NCI-H2227 treated with DMSO at 0.1 percent for 48 hours (cell line): ENCODE data around the gene OTX2.

Experiments used
- DNase-seq: peaks from one replicate; lab custom pipeline; 2025; lab: John Stamatoyannopoulos, UW

The OTX2 gene

DNA sequence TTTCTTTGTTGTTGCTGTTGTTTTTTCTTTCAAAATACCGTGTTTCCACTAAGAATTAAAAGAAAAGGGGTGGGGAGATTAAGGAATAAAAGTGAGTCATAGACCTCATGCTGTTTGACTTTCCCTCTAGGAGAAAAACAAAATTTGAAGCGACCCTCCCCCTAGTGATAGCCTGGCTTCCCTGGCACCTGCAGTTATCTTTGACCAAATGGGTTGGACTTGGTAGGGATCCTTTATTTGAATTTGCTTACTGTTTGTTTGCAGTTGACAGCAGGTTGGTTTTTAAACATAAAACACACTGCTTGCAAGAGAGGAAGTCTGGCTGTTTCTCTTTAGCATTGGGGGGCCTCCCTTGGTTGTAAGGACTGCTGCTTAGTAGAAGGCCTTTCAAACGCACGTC, 14.0 kb downstream of the OTX2 start:
- DNase-seq: no peak

GRCh38 chr14:56795284-56795622, 15.0 kb downstream of the OTX2 start:
- DNase-seq: no peak

- no peak for DNase-seq
These were observed 15.6 kb downstream of the OTX2 start for GRCh38 chr14:56794557-56795283.

DNA sequence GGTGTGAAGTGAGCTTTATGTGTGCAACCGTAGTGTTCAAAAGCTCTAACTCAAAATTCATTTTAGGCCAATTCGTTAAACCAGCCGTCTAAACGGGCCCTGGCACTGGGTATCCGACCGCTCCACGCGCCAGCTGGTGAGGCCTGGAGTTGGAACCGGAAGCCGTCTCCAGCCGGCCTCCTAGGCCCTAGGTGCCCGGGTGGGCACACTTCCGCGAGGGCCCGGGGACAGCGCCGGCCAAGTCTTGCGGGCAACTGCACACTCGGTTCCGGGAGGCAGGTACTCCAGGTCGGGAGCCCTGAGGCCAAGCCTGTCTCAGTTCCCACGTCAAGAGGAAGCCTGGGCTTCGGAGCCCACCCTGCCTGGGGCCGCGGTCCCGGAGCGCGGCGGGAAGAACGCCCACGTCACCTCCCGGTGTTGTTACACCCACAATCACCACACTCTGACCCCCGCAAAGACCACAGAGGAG, 16.2 kb downstream of the OTX2 start:
- no peak for DNase-seq

DNA sequence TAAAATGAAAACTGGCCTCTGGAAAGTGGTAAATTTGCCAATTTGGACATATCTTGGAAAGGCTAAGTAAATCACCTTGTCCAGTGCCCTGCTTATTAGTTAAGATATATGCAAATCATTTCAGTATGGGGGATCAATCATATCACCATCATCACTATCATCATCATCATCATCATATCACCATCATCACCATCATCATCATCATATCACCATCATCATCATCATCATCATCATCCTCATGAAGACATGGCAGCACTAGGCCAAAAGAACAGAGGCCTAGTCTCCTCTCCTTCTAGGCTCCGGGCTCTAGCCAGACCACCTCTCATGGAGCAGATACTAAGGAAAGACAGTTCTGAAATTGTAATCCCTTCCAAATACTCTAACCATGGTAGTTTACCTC, 20.3 kb downstream of the OTX2 start:
- DNase-seq: no peak

DNA sequence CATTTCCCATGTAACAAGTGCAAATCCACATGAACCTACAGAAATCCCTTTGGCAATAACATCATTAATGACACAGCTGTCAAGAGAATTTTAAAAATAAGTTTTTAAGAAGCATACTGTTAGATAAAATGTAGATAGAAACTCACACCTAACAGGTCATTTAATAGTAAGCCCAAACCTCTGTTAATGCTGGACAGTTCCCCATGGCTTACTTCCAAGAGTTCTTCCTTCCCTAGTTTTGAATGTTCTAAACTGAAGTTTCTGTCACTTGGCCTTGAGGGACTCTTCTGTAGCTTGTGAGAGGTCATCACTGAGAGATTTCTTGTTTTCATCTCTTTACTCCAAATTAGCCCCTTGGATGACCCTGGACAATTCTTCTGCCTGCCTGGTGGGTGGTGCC, 22.7 kb downstream of the OTX2 start:
- DNase-seq: no peak

DNA sequence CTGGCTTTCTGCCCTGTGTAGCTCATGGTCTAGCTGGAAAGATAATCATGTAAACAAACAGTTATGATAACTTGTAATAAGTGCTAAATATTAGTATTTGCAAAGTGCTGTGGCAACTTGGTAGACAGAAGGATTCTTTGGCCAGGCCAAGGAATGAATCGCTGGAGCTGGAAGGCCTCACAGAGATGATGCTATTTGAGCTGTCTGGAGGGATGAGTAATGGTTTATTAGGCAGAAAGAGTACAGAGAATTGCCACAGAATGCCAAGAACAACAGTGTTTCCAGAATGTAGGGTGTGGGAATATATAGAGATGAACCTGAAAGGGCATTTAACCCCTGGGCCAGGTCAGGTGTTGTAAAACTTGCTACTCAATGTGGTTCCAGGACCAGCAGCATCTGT, 27.6 kb downstream of the OTX2 start:
- DNase-seq: no peak

DNA sequence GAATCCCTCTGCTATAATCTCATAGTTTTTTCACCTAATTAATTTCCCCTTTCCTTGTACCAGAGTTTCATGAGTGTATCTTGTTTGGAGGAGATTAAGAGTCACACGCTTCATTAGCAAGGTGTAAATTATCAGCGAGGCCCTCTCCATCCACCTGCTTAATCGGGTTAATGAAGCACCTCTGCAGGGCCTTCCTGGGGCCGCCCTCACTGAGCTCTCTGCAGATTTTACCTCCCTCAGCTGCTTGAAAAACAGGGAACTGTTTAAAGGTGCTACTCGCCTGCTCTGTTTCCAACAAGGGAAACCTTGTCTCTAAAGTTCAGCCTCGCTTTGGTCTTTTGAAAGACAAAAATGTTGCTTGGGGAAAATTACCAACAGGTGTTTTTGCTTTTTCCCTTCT, 35.8 kb downstream of the OTX2 start:
- no peak for DNase-seq

DNA sequence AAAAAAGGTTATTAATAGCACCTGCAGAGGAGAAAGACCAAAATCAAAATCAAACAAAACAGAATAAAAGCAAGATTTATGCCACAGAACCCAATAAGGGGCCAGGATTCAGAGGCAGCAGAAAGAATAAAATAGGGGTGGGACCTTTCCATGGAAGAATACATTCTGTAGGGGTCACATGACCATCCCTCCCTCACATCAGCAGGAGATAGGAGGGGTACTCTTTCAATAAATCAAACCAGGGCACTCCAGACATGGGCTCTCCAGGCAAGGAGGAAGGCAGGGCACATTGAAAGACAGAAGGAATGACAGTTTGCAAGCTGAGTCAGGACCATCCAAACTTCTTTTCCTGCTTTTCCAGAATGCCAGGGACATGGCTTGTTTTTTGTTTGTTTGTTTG, 39.8 kb downstream of the OTX2 start:
- no peak for DNase-seq

DNA sequence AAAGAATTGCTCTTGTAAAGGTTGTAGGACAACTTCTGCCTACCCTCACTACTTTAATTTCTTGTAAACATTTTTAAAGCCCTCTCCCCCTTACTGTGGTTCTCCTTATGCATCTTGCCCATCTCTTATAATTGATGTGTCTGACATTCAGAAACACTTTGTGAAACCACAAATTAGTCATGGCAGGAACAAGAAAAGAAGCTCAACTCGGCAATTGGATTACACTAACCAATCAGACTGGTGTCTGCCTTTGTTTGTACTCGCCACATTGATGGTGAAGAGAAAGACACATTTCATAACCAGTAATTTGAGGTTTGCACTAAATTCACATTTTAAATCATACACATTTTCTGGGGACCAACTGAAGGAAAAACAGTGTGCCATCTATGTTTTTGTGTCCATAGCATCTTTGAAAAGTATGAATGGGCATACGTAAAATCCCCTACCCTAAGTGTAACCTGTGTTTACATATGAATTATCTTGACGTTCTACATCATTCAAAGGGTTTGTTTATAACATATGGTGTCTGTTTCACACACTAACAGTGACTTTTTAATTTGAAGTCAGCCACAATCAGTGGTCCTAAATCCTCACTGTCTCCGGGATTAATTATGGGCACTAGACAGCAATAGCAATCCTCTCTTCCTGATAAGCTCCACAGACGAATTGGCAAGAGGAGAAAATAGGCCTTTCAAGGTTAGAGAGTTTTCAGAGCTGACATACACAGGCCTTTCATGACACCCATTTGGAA, 49.9 kb downstream of the OTX2 start:
- DNase-seq: peak; percentile 79

GRCh38 chr14:56759633-56760032, 50.6 kb downstream of the OTX2 start:
- no peak for DNase-seq

DNA sequence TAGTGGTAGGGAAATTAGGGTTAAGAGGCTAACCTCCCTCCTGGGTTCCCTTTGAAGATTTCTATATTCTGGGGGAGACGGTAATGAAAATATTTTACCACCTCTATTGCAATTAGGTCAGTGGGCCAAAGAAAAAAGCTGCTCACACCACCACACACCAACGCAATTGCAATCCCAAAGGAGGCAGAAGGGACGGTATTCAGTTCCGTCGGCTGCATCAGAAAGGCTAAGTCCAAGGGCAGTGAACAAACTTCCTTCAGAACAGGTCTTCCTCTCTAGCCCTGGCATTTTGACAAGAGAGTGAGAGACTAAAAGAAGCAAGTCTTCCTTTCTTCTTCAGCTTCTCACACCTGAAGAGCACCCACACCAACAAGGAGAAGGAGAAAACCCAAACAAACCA, 51.2 kb downstream of the OTX2 start:
- DNase-seq: peak; percentile 61

DNA sequence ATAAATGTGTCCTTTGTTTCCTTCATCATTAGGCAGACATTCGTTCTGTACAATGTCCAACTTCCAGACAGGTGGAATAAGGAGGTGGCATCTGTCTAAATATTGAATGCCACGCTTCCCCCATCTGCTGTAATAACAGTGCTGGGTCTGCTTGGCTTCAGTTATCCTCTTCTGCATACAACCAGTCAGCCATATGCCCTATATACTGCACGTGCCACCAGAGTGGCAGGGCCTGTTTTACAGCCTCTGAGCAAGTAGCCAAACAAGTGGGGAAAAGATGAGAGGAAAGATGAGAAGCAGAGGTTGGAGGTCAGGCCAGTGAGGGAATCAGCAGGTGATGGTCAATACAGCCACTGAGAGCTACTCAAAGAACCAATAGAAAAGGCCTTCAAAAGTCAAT, 55.4 kb downstream of the OTX2 start:
- no peak for DNase-seq

- DNase-seq: no peak
These were observed 56.9 kb downstream of the OTX2 start for GRCh38 chr14:56753396-56753795.

GRCh38 chr14:56752428-56752827, 57.9 kb downstream of the OTX2 start:
- DNase-seq: no peak

- no peak for DNase-seq
These were observed 58.8 kb downstream of the OTX2 start for GRCh38 chr14:56751471-56751870.
